Epithelial cell of esophagus (primary cell): ENCODE measurements around the gene SMAD7.

Experiments used
- DNase-seq: peaks from one replicate; pipeline ENCODE4 v3.0.0; 2010; ENCODE audit warnings: low read depth
- H3K4me3 ChIP-seq: 2 replicates; pipeline ENCODE4 v1.5.1; 2011; ENCODE audit warnings: mild to moderate bottlenecking, low read length, control low read depth
- CTCF ChIP-seq: IDR thresholded peaks from 2 replicates; pipeline ENCODE4 v1.5.1; 2011; ENCODE audit warnings: low read depth, mild to moderate bottlenecking, low read length, control low read depth, inconsistent platforms; ENCODE audit not compliant: insufficient read depth; ENCODE audit errors: missing control alignments

SMAD7 gene

GRCh38 chr18:48949050-48949605, 1.6 kb downstream of the SMAD7 start:
- H3K4me3 ChIP-seq = peak overlapping the region; percentile 81
- DNase-seq = no peak
- TF ChIP-seq CTCF = no peak

- DNase-seq = peak; percentile 45
- TF ChIP-seq CTCF = no peak
- H3K4me3 ChIP-seq = peak overlapping the region; percentile 81
These were observed 2.4 kb downstream of the SMAD7 start for GRCh38 chr18:48948112-48949049.

GRCh38 chr18:48947560-48947959, 3.2 kb downstream of the SMAD7 start:
- peak; percentile 53 for DNase-seq
- H3K4me3 ChIP-seq = peak overlapping the region; percentile 81

GRCh38 chr18:48947092-48947491, 3.7 kb downstream of the SMAD7 start:
- no peak for DNase-seq
- H3K4me3 ChIP-seq = peak overlapping the region; percentile 81
- no peak for TF ChIP-seq CTCF

More at GRCh38 chr18:48947560-48947959, 3.2 kb downstream of the SMAD7 start:
- no peak for TF ChIP-seq CTCF

- H3K4me3 ChIP-seq = peak overlapping the region; percentile 81
- no peak for TF ChIP-seq CTCF
- peak; percentile 64 for DNase-seq
These were observed 4.4 kb downstream of the SMAD7 start for GRCh38 chr18:48946329-48946835.

- no peak overlapping the region for H3K4me3 ChIP-seq
- no peak for TF ChIP-seq CTCF
- no peak for DNase-seq
These were observed 4.9 kb downstream of the SMAD7 start for GRCh38 chr18:48945953-48946217.

GRCh38 chr18:48944634-48945033, 6.1 kb downstream of the SMAD7 start:
- no peak for DNase-seq
- TF ChIP-seq CTCF = no peak
- no peak overlapping the region for H3K4me3 ChIP-seq
